ENCODE measurements around the gene MAX. TPM values are rescaled to one million over a fixed set of nuclear protein-coding genes. Genes with fewer than 3 reads are reported as not detected.

MAX gene
- total RNA-seq, 1 experiment from 2014 or later, result 39.9 TPM

DNA sequence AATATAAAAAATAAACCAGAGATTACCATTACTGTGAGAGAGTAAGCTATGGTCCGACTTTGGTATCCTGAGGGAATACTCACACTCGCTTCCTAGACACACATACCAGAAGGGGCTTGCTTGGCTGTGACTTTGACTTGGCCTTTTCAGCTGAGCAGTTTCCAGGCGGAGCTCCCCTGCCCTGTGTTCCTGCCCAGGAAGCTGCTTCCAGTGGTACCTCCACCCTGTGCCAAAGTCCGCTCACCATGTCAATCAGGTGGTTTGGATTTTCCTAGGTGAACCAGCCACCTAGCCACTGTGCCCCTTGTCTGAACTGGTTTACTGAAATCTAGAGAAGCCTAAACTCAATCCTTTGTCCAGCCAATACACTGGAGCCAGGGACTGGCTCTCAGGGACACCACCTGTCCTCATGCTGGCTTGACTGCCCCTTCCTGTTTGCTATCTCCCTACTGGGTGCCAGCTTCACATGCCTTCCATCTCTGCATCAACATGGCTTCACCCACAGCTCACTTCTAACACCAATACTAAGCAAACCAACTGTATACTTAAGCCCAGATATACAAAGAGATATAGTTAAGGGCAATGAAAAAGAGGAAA is 28.6 kb downstream of the MAX start:
- DNase-seq (ENCODE audit: low spot score), result no peak

DNA sequence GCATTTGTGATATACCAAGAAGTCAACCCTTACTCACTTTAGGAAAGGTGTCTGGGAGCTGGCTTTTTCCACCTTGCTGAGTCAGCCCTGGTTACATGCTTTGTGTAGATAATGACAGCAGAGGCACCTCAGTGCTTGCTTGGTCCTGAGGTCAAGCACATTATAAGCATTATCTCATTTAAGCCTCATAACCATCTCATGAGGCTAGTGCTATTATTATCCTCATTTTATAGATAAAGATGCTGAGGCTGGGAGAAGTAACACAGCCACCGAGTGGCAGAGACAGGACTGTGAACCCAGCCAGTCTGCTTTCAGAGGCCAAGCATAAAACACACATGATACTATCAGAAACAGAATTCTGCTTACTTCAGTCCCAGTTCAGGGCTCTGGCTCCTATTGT is 29.4 kb downstream of the MAX start:
- DNase-seq (ENCODE audit: low spot score), result no peak

DNA sequence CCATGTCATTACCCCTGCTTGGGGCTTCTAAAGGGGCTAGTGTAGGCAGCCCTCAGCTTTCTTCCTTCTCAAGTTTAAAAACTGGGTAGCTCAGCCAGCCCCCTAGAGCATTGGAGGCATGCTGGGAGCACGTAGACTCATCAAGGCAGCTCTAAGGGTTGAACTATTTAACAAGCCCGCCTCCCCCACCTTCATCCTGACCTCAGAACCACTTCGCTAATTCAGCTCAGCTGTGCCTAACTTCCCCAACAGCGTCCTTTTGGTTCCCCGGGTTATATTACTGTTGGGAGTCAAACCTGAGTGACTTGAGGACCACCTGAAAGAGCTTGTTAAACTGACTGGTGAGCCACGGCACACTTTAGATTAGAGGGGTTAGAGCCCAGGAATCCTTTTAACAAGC is 30.1 kb downstream of the MAX start:
- no peak for DNase-seq (ENCODE audit: low spot score)

DNA sequence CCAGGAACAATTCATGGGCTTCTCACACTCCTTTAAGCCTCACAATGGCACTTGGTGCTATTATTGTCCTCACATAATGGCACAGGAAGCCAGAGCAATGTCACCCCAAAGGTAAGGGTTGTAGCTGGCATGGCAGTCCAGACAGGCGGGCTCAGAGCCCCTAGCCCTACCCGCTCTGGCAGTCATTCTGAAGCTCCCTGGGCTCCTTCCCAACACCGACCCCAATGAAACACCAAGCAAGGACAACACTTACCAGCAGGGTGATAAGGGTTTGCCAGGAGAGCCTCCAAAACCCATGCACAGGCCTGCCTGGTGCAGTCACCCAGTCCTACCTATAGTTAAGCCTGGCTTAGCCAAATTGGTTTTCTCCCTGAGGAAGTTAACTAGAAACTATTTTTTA is 30.8 kb downstream of the MAX start:
- DNase-seq (ENCODE audit: low spot score), result no peak

DNA sequence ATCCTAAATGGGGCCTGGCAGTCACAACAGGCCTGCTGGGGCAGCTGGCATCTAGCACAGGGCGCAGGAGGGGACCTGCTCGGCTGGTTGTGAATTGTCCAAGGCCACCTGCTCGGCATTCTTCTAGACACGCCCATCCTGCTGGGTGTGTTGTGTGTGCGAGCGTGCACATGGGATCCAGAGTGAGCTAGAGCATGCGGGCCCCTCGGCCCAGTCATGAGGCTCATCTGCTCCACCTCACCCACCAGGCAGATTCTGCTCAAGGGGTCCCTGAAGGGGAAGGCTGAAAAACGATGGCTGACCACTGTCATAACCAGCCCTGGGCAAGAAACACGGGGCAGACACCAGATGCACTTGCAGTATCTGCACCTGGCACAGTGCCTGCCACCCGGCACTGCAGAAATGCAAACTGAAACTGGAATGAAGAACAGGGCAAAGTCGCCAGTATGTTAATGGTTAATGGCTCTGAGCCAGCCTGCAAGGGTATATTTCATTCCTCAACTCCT is 31.8 kb downstream of the MAX start:
- no peak for DNase-seq (ENCODE audit: low spot score)

DNA sequence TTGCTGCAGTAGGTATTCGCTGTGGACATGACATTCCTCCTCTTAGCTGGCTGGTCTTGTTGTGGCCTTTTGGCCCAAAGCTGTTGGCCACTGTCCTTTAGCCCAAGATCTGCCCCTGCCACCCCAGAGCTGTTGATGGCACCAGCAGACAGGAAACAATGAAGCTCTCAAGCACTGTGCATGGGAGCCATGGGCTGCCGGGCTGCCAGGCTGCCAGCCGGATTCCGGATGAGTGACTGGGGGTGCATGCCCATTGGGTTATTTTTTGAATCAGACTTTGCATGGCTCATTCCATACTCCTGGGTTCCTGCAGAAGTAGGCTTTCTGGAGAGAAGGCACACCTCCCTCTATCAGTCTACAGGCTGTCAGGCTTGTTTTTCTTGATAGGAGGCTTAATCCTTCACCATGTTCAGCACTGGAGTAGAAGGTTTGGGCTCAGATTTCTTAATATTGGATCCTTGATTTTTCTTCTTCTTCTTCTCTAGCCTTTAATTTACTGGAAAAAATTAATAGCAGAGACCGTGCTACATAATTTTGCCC is 32.4 kb downstream of the MAX start:
- DNase-seq (ENCODE audit: low spot score), result no peak

DNA sequence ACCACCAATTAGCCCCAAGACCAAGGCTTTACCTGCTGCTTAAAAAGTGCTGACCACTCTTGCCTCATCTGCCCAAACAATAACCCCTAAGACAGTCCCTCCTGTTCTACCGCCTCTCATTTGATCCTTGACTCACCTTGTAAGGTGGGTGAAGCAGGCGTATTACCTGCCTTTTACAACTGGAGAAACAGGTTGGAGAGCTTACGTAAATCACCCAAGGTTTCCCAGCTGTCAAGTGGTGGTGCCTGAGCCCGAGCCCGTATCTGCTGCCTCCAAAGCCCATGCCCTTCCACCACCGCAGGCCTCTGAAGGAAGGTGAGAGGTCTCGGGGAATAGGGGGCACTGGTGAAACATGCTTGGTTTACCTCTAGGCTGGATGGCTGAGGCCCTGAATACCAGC is 36.6 kb downstream of the MAX start:
- no peak for DNase-seq (ENCODE audit: low spot score)

DNA sequence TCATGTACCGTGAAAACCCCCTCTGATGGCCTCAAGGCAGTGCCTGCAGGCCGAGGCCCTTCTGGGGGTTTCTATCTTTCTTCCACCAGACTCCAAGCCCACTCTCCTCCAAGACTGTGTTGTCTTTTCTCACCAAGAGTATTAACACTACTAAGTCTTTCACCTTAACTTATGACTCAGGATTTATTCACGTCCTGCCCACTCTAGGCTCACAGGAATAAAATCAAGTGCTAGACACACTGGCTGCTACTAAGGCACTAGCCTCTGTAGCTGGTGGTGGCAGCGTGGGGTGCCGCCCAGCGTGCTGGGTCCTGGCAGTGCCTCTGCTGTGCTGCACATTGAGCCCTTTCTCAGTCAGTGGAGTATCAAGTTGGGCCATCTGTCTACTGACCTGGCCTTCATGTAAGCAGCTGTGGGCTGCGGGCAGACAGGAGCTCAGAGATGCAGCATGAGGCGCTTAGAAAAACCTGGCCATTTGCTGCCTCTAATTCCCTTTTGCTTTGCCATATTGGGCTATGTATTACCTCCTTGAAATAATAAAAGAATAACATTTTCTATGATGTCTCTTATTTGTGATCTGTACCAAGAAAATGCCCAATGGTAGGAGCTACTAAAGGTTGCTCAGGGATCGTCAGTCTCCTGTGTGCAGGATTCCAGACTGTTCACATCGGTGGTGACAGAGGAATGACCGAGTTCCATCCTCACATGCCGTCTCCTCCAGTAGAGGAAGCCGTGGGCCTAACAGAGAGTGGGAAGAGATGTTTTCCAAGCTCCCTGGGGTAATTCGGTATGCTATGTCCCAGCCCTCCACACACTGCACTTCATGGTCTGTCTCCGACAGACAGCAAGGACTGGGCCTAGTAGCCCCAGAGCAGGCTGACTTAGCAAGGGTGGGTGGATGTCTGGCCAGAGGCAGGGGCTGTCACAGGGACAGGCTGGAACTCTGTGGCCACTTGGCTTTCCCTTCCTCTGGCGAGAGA is 39.9 kb downstream of the MAX start:
- DNase-seq (ENCODE audit: low spot score), result no peak

DNA sequence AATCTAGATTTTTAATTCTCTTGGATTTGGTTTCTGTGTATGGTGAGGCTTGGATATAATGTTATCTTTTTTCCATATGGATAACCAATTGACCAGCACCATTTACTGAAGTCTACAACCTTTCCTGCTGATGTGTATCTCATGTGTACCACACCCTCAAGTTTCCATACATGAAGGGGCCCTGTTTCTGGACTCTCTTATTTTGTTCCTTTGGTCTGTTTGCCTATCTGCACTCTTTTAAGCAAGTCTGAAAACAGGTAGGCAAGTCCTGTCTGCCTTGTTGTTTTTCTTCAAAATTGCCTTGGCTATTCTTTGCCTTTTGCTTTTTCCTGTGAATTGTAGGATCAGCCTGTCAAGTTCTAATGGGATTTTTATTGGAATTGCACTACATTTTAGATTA is 44.6 kb downstream of the MAX start:
- no peak for DNase-seq (ENCODE audit: low spot score)

DNA sequence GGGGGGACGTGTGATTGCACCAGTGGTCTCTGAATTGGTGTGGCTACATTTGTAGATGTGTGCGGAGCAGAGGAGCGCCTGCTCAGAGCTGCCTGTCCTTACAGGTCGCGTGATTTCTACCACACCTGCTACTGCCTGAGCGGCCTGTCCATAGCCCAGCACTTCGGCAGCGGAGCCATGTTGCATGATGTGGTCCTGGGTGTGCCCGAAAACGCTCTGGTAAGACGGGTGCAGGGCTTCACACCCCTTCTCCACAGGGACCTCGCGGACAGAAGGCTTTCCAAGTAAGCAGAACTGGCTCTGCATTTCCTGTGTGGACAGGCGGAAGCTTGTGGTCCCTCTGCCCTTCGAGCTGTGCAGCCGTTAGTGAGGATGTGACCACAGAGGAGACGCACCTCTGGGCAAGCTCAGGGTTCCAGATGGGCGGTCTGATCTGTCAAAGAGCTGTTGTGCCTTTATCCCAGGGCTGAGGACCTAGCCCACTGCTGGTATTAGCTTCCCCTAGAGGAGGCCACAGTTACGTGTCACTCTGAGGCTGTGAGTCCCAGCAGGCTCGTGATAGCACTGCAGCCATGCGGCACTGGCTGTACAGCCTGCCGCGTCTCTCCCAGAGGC is 47.7 kb downstream of the MAX start:
- no peak for DNase-seq (ENCODE audit: low spot score)

DNA sequence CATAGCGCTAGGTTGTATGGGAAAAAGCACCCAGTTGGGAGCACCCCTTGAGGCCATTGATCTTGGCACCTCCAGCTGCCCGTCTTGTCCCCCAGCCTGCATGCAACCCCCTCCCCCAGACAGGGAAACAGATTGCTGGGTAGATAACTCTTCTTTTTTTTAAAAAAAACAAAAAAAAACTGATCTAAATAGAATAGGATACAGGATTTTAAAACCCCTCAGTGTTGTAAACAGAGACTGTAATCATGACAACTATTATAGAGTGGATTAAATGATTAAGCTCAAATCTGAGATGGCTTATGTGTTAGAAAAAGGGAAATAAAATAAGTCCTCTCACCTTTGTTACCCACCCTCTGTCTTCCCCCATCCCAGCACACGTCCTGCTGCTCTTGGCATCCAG is 48.9 kb downstream of the MAX start:
- no peak for DNase-seq (ENCODE audit: low spot score)

DNA sequence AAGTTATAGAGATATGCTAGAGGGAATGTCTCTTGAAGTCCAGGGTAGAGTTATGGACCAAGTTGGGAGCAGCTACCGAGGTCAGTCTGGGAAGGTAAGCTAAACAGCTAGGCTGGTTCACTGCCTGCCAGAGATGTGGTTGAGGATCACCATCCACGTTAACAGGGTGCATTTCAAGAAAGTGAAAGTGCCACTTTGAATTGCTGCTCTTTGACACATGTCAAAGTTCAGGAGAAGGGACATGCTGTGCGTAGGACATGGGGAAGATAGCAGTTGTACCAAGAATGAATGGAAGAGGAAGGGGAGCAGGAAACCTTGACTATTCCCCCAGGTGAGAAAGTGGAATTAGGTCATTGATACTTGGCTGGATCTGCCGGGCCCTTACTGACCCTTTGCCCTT is 49.5 kb downstream of the MAX start:
- no peak for DNase-seq (ENCODE audit: low spot score)

DNA sequence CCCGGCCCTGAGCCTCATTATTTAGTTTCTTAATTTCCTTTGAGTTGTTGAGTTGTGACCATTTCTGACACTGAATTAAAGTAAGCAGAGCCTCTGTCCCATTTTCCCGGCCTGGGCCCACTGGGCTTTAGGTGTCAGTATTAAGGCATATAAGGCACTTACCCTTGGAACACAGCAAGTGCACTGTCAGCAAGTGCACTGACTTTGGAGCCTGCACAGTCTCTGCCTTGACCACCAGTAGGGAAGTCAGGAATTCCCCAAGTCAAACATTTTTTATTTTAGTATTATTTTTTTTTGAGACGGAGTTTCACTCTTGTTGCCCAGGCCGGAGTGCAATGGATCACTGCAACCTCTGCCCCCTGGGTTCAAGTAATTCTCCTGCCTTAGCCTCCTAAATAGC is 56.6 kb downstream of the MAX start:
- DNase-seq (ENCODE audit: low spot score), result no peak

DNA sequence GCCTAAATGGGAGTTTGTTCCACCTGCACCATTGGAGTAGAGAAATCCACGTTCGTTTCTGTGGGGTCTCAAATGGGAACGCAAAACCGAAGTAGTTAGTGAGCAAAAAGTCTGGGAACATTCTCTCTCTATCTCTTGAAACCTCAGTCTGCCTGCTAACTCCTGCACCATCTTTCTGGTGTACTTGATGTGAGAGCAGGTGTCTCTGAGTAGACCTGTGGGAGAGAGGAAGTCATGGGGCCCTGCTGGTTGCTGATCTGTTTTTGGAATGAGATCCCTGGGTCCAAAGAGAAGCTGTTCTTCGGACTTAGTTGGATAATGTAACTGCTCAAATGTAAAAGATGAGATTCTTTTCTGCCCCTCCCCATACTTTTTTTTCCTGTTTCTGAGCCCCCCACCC is 57.3 kb downstream of the MAX start:
- no peak for DNase-seq (ENCODE audit: low spot score)

DNA sequence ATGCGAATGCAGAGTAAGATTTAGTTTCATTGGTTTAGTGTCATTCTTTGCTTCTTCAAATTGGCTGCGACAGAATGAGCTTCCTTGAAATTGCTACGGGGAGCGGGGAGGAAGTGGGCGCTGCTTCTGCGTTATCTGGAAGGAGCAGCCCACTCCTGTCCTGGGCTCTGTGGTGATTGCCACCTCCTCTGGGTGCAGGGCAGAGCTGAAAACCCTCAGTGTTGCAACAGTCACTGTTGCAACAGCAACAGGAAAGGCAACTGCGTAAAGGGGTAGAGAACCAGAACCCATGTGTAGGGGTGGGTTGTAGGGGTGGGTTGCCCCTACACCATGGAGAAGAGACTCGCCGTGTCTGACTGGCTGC is 57.7 kb downstream of the MAX start:
- DNase-seq (ENCODE audit: low spot score), result no peak

DNA sequence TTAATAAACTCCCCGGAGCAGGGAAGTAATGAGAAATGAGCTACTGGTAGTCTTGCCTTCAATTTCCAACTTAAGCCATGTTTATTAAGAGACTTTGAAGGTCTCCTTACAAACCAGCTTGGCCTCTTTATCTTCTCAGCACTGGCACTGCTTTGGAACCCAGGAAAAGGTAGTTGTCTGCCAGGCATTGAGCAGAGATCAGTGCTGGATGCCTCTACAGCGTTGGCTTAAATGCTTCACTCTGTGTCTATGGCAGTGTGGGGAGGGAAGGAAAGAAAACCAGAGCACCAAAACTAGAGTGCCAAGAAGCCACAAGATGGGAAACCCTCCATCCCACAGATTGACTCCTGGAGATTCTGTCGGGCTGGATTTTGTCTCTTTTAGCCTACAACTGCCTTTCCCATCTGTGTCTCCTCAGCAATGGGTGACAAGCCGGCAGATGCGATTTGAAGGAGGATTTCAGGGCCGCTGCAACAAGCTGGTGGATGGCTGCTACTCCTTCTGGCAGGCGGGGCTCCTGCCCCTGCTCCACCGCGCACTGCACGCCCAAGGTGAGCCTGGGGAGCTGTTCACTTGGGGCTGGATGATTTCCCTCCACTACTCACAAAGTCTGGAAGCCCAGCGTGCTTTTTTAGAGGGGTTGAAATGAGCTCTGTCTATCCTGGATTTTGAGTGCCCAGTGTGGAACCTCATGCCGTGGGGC is 58.3 kb downstream of the MAX start:
- no peak for DNase-seq (ENCODE audit: low spot score)

DNA sequence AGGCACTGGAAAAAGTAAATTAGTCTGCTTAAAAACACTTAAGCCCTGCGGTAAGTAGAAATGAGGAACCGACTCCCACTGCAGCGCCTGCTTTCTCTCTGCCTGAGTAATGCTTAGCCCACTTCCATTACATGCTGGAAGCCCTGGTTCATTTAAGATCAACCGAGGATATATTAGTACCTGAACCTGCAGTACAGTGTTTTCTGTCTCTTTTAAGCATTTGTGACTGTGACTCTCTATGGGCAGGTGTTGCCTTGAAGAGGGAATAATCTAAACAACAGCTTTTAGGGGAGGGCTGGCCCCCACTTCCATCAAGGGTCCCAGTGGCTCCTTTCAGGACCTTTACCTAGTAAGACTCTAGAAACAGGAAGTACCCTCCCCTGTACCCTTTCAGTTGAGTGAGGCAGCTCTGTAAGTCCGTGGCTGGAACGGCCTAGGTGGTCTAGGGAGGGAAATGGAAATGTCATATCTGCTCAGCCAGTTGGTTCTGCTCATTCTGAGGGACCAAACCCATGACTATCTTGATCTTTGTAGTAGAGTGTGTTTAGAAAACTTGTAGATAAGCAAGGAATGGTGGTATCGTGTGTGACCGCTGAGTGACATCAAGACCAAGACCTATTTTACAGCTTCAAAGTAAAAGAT is 59.5 kb downstream of the MAX start:
- no peak for DNase-seq (ENCODE audit: low spot score)

DNA sequence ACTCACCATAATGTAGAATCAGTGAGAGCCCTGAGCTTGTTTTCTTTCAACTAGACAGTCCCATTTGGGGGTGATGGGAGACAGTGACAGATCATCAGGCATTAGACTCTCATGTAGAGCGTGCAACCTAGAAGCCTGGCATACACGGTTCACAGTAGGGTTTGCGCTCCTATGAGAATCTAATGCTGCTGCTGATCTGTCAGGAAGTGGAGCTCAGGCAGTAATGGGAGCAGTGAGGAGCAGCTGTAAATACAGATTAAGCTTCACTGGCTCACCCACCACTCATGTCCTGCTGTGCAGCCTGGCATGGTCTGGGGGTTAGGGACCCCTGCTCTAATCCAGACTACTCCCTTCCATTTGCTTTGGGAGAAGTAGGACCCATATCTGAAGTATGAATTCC is 60.0 kb downstream of the MAX start:
- no peak for DNase-seq (ENCODE audit: low spot score)

DNA sequence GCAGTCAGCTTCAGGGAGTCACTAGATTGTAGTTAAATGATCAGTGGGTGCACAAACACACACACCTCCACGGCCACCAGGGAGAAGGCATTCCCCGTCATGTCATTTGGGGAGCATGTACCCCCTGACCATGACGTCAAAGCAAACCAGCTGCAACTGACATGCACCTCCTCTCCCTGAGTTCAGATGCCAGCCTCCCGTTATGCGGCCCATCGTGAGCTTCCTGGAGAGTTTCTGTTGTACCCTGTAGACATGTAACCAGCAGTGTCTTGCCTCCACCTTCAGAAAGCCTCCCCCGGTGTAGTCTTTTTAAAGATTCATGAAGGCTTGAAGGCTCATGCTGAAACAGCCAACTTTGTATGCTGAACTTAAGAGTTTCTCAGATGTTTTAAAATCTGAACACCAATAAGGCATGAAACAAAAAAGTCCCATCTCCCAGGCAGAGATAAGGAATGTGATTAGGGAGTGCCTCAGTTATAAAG is 60.8 kb downstream of the MAX start:
- no peak for DNase-seq (ENCODE audit: low spot score)

DNA sequence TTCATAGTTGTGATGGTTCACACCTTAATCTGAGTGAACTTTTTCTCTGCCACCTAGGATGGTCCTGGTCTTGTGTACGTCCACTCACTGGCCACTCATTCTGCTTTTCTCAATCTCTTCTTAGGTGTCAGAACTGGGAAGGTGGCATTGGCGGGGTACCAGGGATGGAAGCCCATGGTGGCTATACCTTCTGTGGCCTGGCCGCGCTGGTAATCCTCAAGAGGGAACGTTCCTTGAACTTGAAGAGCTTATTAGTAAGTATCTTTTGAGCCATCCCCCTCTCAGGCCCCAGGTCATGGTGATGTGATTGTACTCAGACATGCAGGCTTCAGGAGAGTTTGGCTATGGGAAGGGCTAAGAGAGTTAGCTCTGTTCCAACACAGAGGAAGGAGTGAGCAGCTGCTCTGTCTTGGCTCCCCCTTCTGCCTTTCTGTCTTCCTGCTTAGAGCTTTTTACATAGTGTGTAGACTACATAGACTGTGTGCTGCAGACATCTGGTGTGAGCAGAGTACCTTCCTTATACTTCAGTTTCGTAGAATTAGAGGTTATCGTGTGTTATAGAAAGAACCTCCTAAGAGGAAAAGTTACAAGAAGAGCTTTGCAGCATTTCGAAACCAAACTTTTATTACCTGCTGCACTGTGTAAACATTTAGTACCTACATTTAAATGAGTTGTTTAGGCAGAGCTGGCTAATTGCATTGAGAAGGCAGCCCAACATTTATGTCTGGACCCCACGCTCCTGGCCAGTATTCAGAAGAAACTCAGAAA is 61.5 kb downstream of the MAX start:
- no peak for DNase-seq (ENCODE audit: low spot score)

DNA sequence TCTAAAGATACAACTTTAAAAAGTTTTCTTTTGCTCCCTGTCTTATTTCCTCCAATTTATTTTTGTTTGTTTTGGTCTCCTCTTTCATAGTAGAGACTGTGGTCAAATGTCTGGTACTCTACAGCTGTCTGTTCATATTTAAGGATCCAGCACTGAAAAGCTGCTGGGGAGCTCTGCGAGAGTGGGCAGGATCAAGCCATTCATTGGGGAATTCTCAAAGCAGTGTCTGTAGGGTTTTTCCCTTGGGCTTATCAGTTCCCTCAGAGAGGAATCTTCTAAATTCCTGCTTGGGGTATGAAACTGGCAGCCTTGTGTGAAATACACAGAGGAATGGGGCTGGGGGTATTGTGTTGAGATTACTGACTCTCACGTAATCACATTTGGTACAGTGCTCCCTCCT is 63.4 kb downstream of the MAX start:
- DNase-seq (ENCODE audit: low spot score), result no peak

All from H4 (cell line).